B cell (primary cell): ENCODE measurements around the gene RPF1. TPM values are rescaled to one million over a fixed set of nuclear protein-coding genes. Genes with fewer than 3 reads are reported as not detected.

Source experiments
- ATAC-seq: fragments of 200-7000 bp; cut with Tn5 transposase; one replicate; pipeline ENCODE4 v1.10.0; 2021; ENCODE audit warnings: low read depth, mild to moderate bottlenecking, moderate number of reproducible peaks, moderate library complexity
- CTCF ChIA-PET: fragments of 350-600 bp; sonication (Branson Sonifier 250); formaldehyde crosslinking; loops from one replicate; lab custom pipeline; 2021; ENCODE audit warnings: antibody characterized with exemption, inconsistent platforms; lab: Charles Lee
- POLR2A ChIA-PET: fragments of 350-600 bp; sonication (Branson Sonifier 250); formaldehyde crosslinking; loops from one replicate; lab custom pipeline; 2021; ENCODE audit warnings: antibody characterized with exemption; lab: Charles Lee
- DNase-seq: peaks from one replicate; pipeline ENCODE4 v3.0.0; 2013
- H2AFZ ChIP-seq: 2 replicates; pipeline ENCODE4 v1.6.1; 2012; ENCODE audit warnings: mild to moderate bottlenecking, low read depth, low read length; ENCODE audit not compliant: insufficient read depth, poor library complexity, severe bottlenecking
- H3K27ac ChIP-seq, 2 donors: 1 replicate in 1 of 2; 2 replicates in 1 of 2; pipeline ENCODE4 v1.5.1; 2012 to 2013; ENCODE audit warnings: low read length in 2 of 2, mild to moderate bottlenecking in 2 of 2, moderate library complexity in 1 of 2
- H3K27me3 ChIP-seq, 4 experiments: fragments of 200-600 bp in 1 of 4; sonication (generic) in 1 of 4; replicated peaks in 1 of 4; 1 replicate in 2 of 4; 2 replicates in 2 of 4; pipeline versions ENCODE4 v1.6.1 to v1.7.0; 2013 to 2016; ENCODE audit warnings: low read length in 3 of 4, mild to moderate bottlenecking in 2 of 4, mixed read lengths in 1 of 4, moderate library complexity in 1 of 4; ENCODE audit not compliant: insufficient read depth in 4 of 4, control insufficient read depth in 3 of 4; ENCODE audit errors: control extremely low read depth in 1 of 4
- H3K36me3 ChIP-seq, 2 experiments: replicated peaks in 1 of 2; 1 replicate in 1 of 2; 2 replicates in 1 of 2; pipeline versions ENCODE4 v1.6.1 to v1.7.1; 2013; ENCODE audit warnings: low read length in 1 of 2; ENCODE audit not compliant: insufficient read depth in 2 of 2, control insufficient read depth in 1 of 2; ENCODE audit errors: control extremely low read depth in 1 of 2, extremely low read depth in 1 of 2
- H3K4me1 ChIP-seq, 2 donors: fragments of 200-600 bp in 1 of 2; sonication (generic) in 1 of 2; 1 replicate in 1 of 2; 2 replicates in 1 of 2; pipeline versions ENCODE4 v1.5.1 to v1.6.1; 2013 to 2017; ENCODE audit warnings: low read length in 2 of 2; ENCODE audit not compliant: control insufficient read depth in 2 of 2, insufficient read depth in 2 of 2
- H3K4me2 ChIP-seq: replicated peaks from 2 replicates; pipeline ENCODE3; 2012; ENCODE audit warnings: mild to moderate bottlenecking, low read depth, low read length; ENCODE audit not compliant: poor library complexity, severe bottlenecking
- H3K4me3 ChIP-seq, 5 experiments: fragments of 200-600 bp in 1 of 5; sonication (generic) in 1 of 5; 1 replicate in 3 of 5; 2 replicates in 2 of 5; pipeline versions ENCODE4 v1.5.1 to v1.7.0; 2011 to 2016; ENCODE audit warnings: low read length in 4 of 5, mild to moderate bottlenecking in 4 of 5, low read depth in 2 of 5, control low read depth in 1 of 5, moderate library complexity in 1 of 5; ENCODE audit not compliant: insufficient read depth in 1 of 5; ENCODE audit errors: control extremely low read depth in 1 of 5, extremely low read depth in 1 of 5
- H3K79me2 ChIP-seq: fragments of 200-600 bp; sonication (generic); one replicate; pipeline ENCODE4 v1.6.0; 2016; ENCODE audit warnings: low read length; ENCODE audit not compliant: control insufficient read depth, insufficient read depth
- H3K9ac ChIP-seq: fragments of 200-600 bp; sonication (generic); 2 replicates; pipeline ENCODE4 v1.6.1; 2017; ENCODE audit warnings: mild to moderate bottlenecking, low read length, moderate library complexity
- H3K9me3 ChIP-seq, 3 donors: one replicate each; pipeline versions ENCODE4 v1.6.1 to v1.7.1; 2013; ENCODE audit warnings: low read length in 2 of 3; ENCODE audit not compliant: control insufficient read depth in 2 of 3, insufficient read depth in 1 of 3; ENCODE audit errors: control extremely low read depth in 1 of 3
- H4K20me1 ChIP-seq: 2 replicates; pipeline ENCODE4 v1.6.0; 2012; ENCODE audit warnings: mild to moderate bottlenecking, low read length; ENCODE audit not compliant: insufficient read depth, control insufficient read depth, poor library complexity, severe bottlenecking
- H3K27ac Mint-ChIP-seq: one replicate; pipeline ENCODE4 v1.8.0; 2021; ENCODE audit warnings: mixed read lengths
- H3K27me3 Mint-ChIP-seq: one replicate; pipeline ENCODE4 v1.8.0; 2021; ENCODE audit warnings: mixed read lengths
- H3K4me1 Mint-ChIP-seq: one replicate; pipeline ENCODE4 v1.8.0; 2021; ENCODE audit warnings: mixed read lengths
- H3K4me3 Mint-ChIP-seq: one replicate; pipeline ENCODE4 v1.8.0; 2021; ENCODE audit warnings: mixed read lengths
- H3K9me3 Mint-ChIP-seq: one replicate; pipeline ENCODE4 v1.8.0; 2022; ENCODE audit warnings: mixed read lengths; ENCODE audit not compliant: insufficient read depth
- EZH2 ChIP-seq: IDR thresholded peaks from 2 replicates; pipeline ENCODE4 v1.6.1; 2012; ENCODE audit warnings: borderline replicate concordance, low read depth, mild to moderate bottlenecking, moderate library complexity, low read length; ENCODE audit not compliant: insufficient read depth, poor library complexity, severe bottlenecking
- WGBS: methylation state at CpG from one replicate; pipeline ENCODE4 v1.1.5; 2013; ENCODE audit warnings: missing lambda C conversion rate; ENCODE audit not compliant: insufficient coverage; 5-methylcytosine and 5-hydroxymethylcytosine counted together
- intact Hi-C: fragments of 100-400 bp; cut with micrococcal nuclease; formaldehyde crosslinking; loops from one replicate; pipeline ENCODE4 v1.10.0; 2022
- polyA plus RNA-seq: library from polyadenylated mRNA; depleted of rRNA; stranded (reverse); fragments of >200 nt; gene quantifications from 2 replicates; pipeline ENCODE4 v1.2.3, GENCODE V29; 2012
- total RNA-seq, 2 donors: library from RNA; stranded (reverse); fragments of 120-200 nt in 1 of 2; gene quantifications; 1 replicate in 1 of 2; 2 replicates in 1 of 2; pipeline versions ENCODE4 v1.2.3 to v1.2.4, GENCODE V29; 2013 to 2022
- TF ChIP-seq, protein P1 (sequence below): fragments of 200-600 bp; IDR thresholded peaks from one replicate; pipeline ENCODE4 v1.8.0; 2022; ENCODE audit warnings: antibody characterized with exemption, mild to moderate bottlenecking

The RPF1 gene
- total and polyA plus RNA-seq, 2 donors (not counting 1 experiment from before 2014, with no cell fraction given), result 15.5 to 38.8 TPM

DNA sequence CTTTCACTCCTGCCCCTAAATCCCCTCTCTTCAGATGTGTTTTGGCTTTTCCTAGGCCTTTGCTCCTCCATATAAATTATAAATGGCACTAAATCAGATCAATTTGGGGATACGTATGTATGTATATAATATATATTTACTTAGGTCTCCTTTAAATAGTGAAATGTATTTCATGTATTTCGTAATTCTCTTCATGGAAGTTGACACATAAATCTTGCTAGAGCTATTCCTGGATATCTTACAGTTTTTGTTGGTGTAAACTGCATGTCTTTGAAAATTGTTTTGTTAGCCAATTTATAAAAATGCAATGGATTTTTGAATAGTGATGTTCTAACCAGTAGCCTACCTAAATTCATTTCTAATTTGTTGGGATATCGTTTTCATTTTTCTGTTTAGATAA is 9.0 kb downstream of the RPF1 start:
- H3K4me3 Mint-ChIP-seq, result no peak overlapping the region
- no peak overlapping the region for H3K27ac ChIP-seq
- H3K9me3 Mint-ChIP-seq, result no peaks in the 10 kb centered on the region
- intact Hi-C loops, result no loop called here
- no peaks in the 10 kb centered on the region for H3K4me1 ChIP-seq
- peaks cover 14% of the 10 kb centered on the region for H3K4me1 Mint-ChIP-seq
- no peak for DNase-seq
- peaks cover 31% of the 10 kb centered on the region for H3K79me2 ChIP-seq
- no peaks in the 10 kb centered on the region for H3K27me3 Mint-ChIP-seq
- no peak overlapping the region for H3K4me2 ChIP-seq
- no peak overlapping the region for H3K4me3 ChIP-seq
- H3K9me3 ChIP-seq, result no peaks in the 10 kb centered on the region
- ChIA-PET POLR2A (no interaction called here), CTCF (no interaction called here)
- TF ChIP-seq EZH2, result no peak
- TF ChIP-seq, protein P1, sequence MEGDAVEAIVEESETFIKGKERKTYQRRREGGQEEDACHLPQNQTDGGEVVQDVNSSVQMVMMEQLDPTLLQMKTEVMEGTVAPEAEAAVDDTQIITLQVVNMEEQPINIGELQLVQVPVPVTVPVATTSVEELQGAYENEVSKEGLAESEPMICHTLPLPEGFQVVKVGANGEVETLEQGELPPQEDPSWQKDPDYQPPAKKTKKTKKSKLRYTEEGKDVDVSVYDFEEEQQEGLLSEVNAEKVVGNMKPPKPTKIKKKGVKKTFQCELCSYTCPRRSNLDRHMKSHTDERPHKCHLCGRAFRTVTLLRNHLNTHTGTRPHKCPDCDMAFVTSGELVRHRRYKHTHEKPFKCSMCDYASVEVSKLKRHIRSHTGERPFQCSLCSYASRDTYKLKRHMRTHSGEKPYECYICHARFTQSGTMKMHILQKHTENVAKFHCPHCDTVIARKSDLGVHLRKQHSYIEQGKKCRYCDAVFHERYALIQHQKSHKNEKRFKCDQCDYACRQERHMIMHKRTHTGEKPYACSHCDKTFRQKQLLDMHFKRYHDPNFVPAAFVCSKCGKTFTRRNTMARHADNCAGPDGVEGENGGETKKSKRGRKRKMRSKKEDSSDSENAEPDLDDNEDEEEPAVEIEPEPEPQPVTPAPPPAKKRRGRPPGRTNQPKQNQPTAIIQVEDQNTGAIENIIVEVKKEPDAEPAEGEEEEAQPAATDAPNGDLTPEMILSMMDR, result no peak
- H2AFZ ChIP-seq, result no peak overlapping the region
- H4K20me1 ChIP-seq, result peaks cover 31% of the 10 kb centered on the region
- no peak for ATAC-seq
- peaks cover 17 to 54% of the 10 kb centered on the region in 2 experiments for H3K36me3 ChIP-seq
- H3K9ac ChIP-seq, result no peak overlapping the region
- no peaks in the 10 kb centered on the region for H3K27me3 ChIP-seq
- no CpG with 5 or more reads among the region's 3 CpGs for WGBS
- H3K27ac Mint-ChIP-seq, result no peak overlapping the region

- CTCF ChIA-PET, result interaction anchor here (1.0 kb wide), 1 partner anchor 15 kb away, joined by 3 read pairs; no protein-coding TSS in a partner anchor
- H3K27me3 Mint-ChIP-seq, result no peaks in the 10 kb centered on the region
Observed at GRCh38 chr1:84489766-84490165, 10.7 kb downstream of the RPF1 start.

More at GRCh38 chr1:84489766-84490165, 10.7 kb downstream of the RPF1 start:
- Histone ChIP-seq H3K9ac (no peak overlapping the region), H3K27ac (no peak overlapping the region), H3K9me3 (no peaks in the 10 kb centered on the region), H3K4me2 (no peak overlapping the region), H3K4me1 (no peaks in the 10 kb centered on the region), H3K36me3 (peaks cover 18 to 55% of the 10 kb centered on the region in 2 experiments), H2AFZ (no peak overlapping the region), H4K20me1 (peaks cover 31% of the 10 kb centered on the region), H3K4me3 (no peak overlapping the region), H3K27me3 (no peaks in the 10 kb centered on the region), H3K79me2 (peaks cover 22% of the 10 kb centered on the region)
- H3K9me3 Mint-ChIP-seq, result no peaks in the 10 kb centered on the region
- DNase-seq, result no peak
- intact Hi-C loops, result no loop called here
- no peak for TF ChIP-seq EZH2
- TF ChIP-seq, protein P1, result no peak
- POLR2A ChIA-PET, result no interaction called here
- H3K27ac Mint-ChIP-seq, result no peak overlapping the region
- H3K4me3 Mint-ChIP-seq, result no peak overlapping the region
- no peak for ATAC-seq
- no CpG with 5 or more reads among the region's 2 CpGs for WGBS
- peaks cover 12% of the 10 kb centered on the region for H3K4me1 Mint-ChIP-seq
